ENCODE data around the gene IDS.

- TF ChIP-seq CTCF (IDR thresholded peaks at IDR 0.05; ENCODE audit: insufficient read depth, low read length) (no peak), POLR2AphosphoS5 (IDR thresholded peaks at IDR 0.05; ENCODE audit: low read depth) (no peak), REST (IDR thresholded peaks at IDR 0.05; ENCODE audit: insufficient replicate concordance, low read depth) (no peak)
Observed at GRCh38 chrX:149508467-149508866, 3.4 kb upstream of the IDS start.

Data from HL-60 (cell line).